Tibial nerve (tissue), 3 donors: ENCODE data around the gene IFNAR2.

ENCODE experiments used
- POLR2A ChIP-seq, 2 donors: fragments of 450-650 bp; IDR thresholded peaks; one replicate each; pipeline ENCODE4 v1.6.1; 2017; ENCODE audit warnings: antibody characterized with exemption in 2 of 2, mild to moderate bottlenecking in 2 of 2, moderate library complexity in 2 of 2
- TF ChIP-seq, protein P1 (sequence below), 5 experiments: fragments of 200-600 bp in 3 of 5; fragments of 450-650 bp in 2 of 5; sonication (generic) in 3 of 5; IDR thresholded peaks; one replicate each; pipeline ENCODE4 v1.5.1; 2016 to 2019; ENCODE audit warnings: antibody characterized with exemption in 5 of 5, mild to moderate bottlenecking in 3 of 5, moderate library complexity in 2 of 5

- TF ChIP-seq, protein P1, sequence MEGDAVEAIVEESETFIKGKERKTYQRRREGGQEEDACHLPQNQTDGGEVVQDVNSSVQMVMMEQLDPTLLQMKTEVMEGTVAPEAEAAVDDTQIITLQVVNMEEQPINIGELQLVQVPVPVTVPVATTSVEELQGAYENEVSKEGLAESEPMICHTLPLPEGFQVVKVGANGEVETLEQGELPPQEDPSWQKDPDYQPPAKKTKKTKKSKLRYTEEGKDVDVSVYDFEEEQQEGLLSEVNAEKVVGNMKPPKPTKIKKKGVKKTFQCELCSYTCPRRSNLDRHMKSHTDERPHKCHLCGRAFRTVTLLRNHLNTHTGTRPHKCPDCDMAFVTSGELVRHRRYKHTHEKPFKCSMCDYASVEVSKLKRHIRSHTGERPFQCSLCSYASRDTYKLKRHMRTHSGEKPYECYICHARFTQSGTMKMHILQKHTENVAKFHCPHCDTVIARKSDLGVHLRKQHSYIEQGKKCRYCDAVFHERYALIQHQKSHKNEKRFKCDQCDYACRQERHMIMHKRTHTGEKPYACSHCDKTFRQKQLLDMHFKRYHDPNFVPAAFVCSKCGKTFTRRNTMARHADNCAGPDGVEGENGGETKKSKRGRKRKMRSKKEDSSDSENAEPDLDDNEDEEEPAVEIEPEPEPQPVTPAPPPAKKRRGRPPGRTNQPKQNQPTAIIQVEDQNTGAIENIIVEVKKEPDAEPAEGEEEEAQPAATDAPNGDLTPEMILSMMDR (IDR thresholded peaks at IDR 0.05), result no peak
- no peak for TF ChIP-seq POLR2A (IDR thresholded peaks at IDR 0.05)
Measured at GRCh38 chr21:33214056-33214455, 15.7 kb upstream of the IFNAR2 start.
